Posterior vena cava (tissue), 2 donors: ENCODE measurements around the gene CLOCK. TPM values are rescaled to one million over a fixed set of nuclear protein-coding genes. Genes with fewer than 3 reads are reported as not detected.
"Not testable (repeated sequence)": the region's sequence is repeated elsewhere in the genome, so short reads cannot be mapped to it uniquely, and the experiment has no call there.

Experiments used
- DNase-seq: peaks from one replicate; pipeline ENCODE4 v3.0.0-alpha.2; 2020; ENCODE audit warnings: low spot score
- intact Hi-C, 2 donors: fragments of 100-400 bp; cut with DNase I; formaldehyde crosslinking; loops; one replicate each; pipeline versions ENCODE4 v1.14.1 to v1.14.2; 2022 to 2023
- long read RNA-seq, 2 donors: library from polyadenylated mRNA; unstranded; transcript quantifications; one replicate each; pipeline ENCODE4 v2.0.0, GENCODE V29; 2020 to 2021
- total RNA-seq, 2 donors: library from RNA; stranded (reverse); fragmentation: NEBNext Ultra II Directional; extraction: Animal tissue kit (Norgen Biotek cat#: 25700); gene quantifications; one replicate each; pipeline ENCODE4 v1.2.1, GENCODE V29; 2021
- donor health status: DM: yes; HTN: yes; CAD: no.
- donor health status: DM: yes; HTN: yes; CAD: no.

Gene CLOCK
- total RNA-seq = 10 to 100 TPM; 35.2 to 45.1 TPM
- long read RNA-seq, donor 1, partial matches to known transcripts = 2 of 16 reads
- long read RNA-seq, donor 1, other reads (novel, unspliced or antisense) = 14 of 16 reads
- long read RNA-seq, donor 2, partial matches to known transcripts = 0 of 9 reads
- long read RNA-seq, donor 2, other reads (novel, unspliced or antisense) = 9 of 9 reads

GRCh38 chr4:55546756-55547465 is at the start of gene CLOCK:
CLOCK (minus strand) TSS chr4:55546909; CDS start chr4:55482785, 64,124 bp downstream.
- intact Hi-C loops = loop anchor here (5.0 to 10.0 kb wide), 2 partner anchors 192 to 200 kb away; partner anchors contain the start of gene SRD5A3 (in 1 of the 2)
- peak; percentile 96 for DNase-seq

DNA sequence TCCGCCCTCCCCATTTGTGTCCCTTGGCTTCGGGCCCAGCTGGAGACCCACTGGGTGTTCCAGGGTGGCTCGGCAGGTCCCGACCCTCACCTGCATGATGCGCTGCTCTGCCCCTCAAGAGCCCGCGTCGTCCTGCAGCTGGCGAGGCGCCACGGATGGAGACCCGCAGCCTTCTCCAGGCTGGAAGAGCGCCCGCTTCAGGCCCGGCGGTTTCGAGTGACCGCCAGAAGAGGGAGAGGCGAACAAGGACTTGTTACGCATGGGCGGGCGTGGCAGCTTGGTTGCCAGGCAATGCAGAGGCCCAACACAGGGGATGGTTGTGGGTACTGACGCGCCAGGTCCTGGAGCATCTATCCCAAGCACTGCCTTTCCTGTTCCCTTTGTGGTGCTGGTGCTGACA is 45.3 kb upstream of the CLOCK start, which contains the start of gene PDCL2:
Gene PDCL2, minus strand, starts transcription at position 232 of the 400 bp plus-strand sequence. Its CDS starts 136 bp downstream, at position 96.
- DNase-seq = no peak
- intact Hi-C loops = no loop called here

- intact Hi-C loops = no loop called here
- no peak for DNase-seq
Observed at GRCh38 chr4:55588160-55588559, 41.5 kb upstream of the CLOCK start.

DNA sequence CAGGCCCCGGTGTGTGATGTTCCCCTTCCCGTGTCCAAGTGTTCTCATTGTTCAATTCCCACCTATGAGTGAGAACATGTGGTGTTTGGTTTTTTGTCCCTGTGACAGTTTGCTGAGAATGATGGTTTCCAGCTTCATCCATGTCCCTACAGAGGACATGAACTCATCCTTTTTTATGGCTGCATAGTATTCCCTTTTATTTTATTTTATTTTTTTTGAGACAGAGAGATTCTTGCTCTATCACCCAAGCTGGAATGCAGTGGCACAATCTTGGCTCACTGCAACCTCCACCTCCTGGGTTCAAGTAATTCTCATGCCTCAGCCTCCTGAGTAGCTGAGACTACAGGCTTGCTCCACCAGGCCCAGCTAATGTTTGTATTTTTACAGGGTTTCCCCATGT is 36.1 kb upstream of the CLOCK start:
- intact Hi-C loops, DNase-seq: not testable (repeated sequence)

- no peak for DNase-seq
- intact Hi-C loops = no loop called here
Observed at GRCh38 chr4:55578341-55579010, 31.8 kb upstream of the CLOCK start.

- intact Hi-C loops = no loop called here
- DNase-seq = no peak
Observed at GRCh38 chr4:55575513-55575912, 28.8 kb upstream of the CLOCK start.

- intact Hi-C loops = no loop called here
- no peak for DNase-seq
Observed at GRCh38 chr4:55574252-55574651, 27.5 kb upstream of the CLOCK start.

- intact Hi-C loops = no loop called here
- no peak for DNase-seq
Observed at GRCh38 chr4:55571806-55572205, 25.1 kb upstream of the CLOCK start.

GRCh38 chr4:55568905-55569504 is 22.3 kb upstream of the CLOCK start:
- intact Hi-C loops = no loop called here

DNA sequence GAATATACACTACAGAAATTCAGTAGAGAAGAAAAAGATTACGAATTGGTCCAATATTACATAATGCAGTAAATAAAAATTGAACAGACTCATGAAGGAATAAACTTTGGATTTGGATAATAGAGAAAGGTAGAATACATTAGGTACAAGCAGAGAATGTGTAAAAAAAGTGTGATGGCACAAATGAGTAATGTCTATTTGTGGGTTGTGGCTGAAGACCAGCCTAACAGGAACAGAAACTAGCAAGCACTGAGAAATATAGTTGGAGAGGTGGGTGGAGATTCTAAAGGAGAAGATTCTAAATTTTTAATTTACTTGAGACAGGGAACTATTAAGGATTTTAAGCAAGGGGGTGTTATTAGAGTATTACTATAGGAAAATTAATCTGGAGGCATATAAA is 15.2 kb upstream of the CLOCK start:
- intact Hi-C loops = no loop called here
- no peak for DNase-seq

More at GRCh38 chr4:55568905-55569504, 22.3 kb upstream of the CLOCK start:
- no peak for DNase-seq

GRCh38 chr4:55560096-55560495 is 13.4 kb upstream of the CLOCK start:
- intact Hi-C loops = no loop called here
- DNase-seq = no peak

GRCh38 chr4:55554453-55555030 is 7.8 kb upstream of the CLOCK start:
- intact Hi-C loops = loop anchor here in 1 of 2 donors (5.0 kb wide), 1 partner anchor 512 kb away; no protein-coding TSS in a partner anchor
- no peak for DNase-seq

GRCh38 chr4:55553441-55554201 is 6.9 kb upstream of the CLOCK start:
- intact Hi-C loops = loop anchor here in 1 of 2 donors (5.0 kb wide), 1 partner anchor 511 kb away; no protein-coding TSS in a partner anchor
- DNase-seq = no peak

- intact Hi-C loops = loop anchor here in 1 of 2 donors (5.0 kb wide), 1 partner anchor 510 kb away; no protein-coding TSS in a partner anchor
- not testable (repeated sequence) for DNase-seq
Observed at GRCh38 chr4:55551964-55552363, 5.3 kb upstream of the CLOCK start.

DNA sequence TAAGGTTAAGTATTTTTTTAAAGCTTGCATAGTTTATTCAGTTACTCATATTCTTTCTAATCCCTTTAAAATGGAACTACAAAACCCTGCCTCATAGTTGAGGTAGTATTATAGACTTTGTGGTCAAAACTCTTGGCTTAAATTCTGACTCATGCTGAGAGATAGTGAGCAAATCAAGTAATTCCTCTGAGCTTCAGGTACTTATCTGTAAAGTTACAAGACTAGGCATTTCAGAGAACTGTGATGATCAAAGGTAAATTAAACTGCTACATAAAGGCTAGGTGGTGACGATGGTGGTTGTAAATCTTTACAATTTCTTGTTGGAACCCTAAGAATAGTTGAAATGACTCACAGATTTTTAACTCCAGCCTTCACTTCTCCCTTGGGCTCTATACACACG is 3.2 kb upstream of the CLOCK start:
- intact Hi-C loops = loop anchor here (5.0 to 10.0 kb wide), 3 partner anchors 195 to 508 kb away; partner anchors contain the start of gene SRD5A3 (in 1 of the 2)
- DNase-seq = no peak

- intact Hi-C loops = loop anchor here (5.0 to 10.0 kb wide), 2 partner anchors 193 to 201 kb away; partner anchors contain the start of gene SRD5A3 (in 1 of the 2)
- DNase-seq = no peak
Observed at GRCh38 chr4:55547918-55548317, 1.2 kb upstream of the CLOCK start.

- DNase-seq = no peak
- intact Hi-C loops = loop anchor here (5.0 to 10.0 kb wide), 2 partner anchors 193 to 200 kb away; partner anchors contain the start of gene SRD5A3 (in 1 of the 2)
Observed at GRCh38 chr4:55547466-55547770, 709 bp upstream of the CLOCK start.

DNA sequence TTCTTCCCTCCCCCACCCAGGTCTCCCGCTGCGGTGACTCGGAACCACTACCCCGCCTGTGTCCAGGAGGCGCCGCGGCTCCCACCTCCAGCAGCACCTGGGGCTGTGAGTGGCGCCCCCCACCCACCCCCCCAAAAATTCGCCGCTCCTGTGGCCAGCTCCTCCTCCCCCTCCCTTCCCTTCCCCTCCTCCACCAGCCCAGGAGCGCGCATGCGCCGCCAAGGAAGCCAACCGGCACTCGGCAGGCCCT is 278 bp downstream of the CLOCK start:
- intact Hi-C loops = loop anchor here (5.0 to 10.0 kb wide), 2 partner anchors 192 to 199 kb away; partner anchors contain the start of gene SRD5A3 (in 1 of the 2)
- DNase-seq = no peak
